Bronchial epithelial cell (primary cell): ENCODE measurements around the gene DHRS12. TPM values are rescaled to one million over a fixed set of nuclear protein-coding genes. Genes with fewer than 3 reads are reported as not detected.

Source experiments
- DNase-seq: peaks from one replicate; pipeline ENCODE4 v3.0.0-alpha.2; 2010; ENCODE audit warnings: low read depth
- FAIRE-seq: peaks from 2 replicates; lab custom pipeline; 2011; peaks lifted over from hg19 to GRCh38; lab: Jason Lieb, UNC
- H3K27me3 ChIP-seq: 2 replicates; pipeline ENCODE4 v1.5.1; 2011; ENCODE audit warnings: low read length; ENCODE audit not compliant: control insufficient read depth, insufficient read depth
- H3K36me3 ChIP-seq: 2 replicates; pipeline ENCODE4 v1.5.1; 2011; ENCODE audit warnings: low read length; ENCODE audit not compliant: control insufficient read depth, insufficient read depth
- H3K4me3 ChIP-seq: 2 replicates; pipeline ENCODE4 v1.5.1; 2011; ENCODE audit warnings: mild to moderate bottlenecking, low read depth, low read length, control low read depth
- CTCF ChIP-seq: IDR thresholded peaks from 2 replicates; pipeline ENCODE4 v1.5.1; 2011; ENCODE audit warnings: mild to moderate bottlenecking, moderate library complexity, low read length, control low read depth, inconsistent platforms; ENCODE audit not compliant: insufficient read depth, severe bottlenecking
- total RNA-seq: library from RNA; depleted of rRNA; stranded (reverse); fragments of >200 nt; gene quantifications from 2 replicates; pipeline ENCODE4 v1.2.1, GENCODE V29; 2014

DHRS12 gene
- total RNA-seq, 1 donor from 2014 or later: 2.4 TPM

GRCh38 chr13:51782026-51782710, 21.8 kb downstream of the DHRS12 start:
- H3K4me3 ChIP-seq: no peak overlapping the region
- no peaks in the 10 kb centered on the region for H3K27me3 ChIP-seq
- H3K36me3 ChIP-seq: no peaks in the 10 kb centered on the region
- DNase-seq: no peak
- no peak for TF ChIP-seq CTCF
- FAIRE-seq: no peak

DNA sequence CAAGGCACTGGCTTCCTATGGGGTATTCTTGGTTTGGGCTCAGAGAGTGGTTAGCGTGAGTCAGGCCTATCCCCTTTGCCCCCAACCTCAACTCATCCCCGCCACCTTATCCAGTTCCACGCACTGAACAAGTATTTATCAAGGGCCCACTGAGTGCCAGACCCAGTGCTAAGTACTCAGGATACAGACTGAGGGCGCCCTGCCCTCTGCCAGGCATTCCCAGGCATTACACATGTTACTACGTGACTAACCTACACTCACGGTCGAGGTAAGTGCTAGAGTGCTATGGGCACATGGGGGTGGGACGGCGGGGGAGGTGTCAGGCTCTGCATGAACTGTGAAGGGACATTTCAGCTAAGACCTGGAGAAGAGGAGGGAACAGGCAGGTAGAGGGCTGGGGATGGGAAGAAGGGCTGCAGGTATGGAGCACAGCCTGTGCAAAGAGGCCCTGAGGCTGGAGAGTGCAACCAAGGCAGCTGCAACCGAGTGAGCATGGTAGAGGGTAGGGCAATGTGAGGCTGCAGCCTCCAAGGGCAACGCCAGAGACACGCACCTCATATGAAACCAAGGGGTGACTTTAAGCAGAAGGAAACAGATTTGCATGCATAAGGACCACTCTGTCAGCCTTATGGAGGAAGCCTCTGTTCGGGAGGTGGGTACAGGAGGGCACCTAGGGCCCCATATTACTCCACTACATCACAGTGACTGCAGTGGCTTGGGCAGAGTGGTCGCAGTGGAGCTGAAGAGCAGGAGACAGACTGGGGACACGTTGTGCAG, 22.5 kb downstream of the DHRS12 start:
- Histone ChIP-seq H3K36me3 (no peaks in the 10 kb centered on the region), H3K4me3 (no peak overlapping the region), H3K27me3 (no peaks in the 10 kb centered on the region)
- DNase-seq (peak; percentile 64), FAIRE-seq (no peak)
- TF ChIP-seq CTCF: peak; percentile 74

DNA sequence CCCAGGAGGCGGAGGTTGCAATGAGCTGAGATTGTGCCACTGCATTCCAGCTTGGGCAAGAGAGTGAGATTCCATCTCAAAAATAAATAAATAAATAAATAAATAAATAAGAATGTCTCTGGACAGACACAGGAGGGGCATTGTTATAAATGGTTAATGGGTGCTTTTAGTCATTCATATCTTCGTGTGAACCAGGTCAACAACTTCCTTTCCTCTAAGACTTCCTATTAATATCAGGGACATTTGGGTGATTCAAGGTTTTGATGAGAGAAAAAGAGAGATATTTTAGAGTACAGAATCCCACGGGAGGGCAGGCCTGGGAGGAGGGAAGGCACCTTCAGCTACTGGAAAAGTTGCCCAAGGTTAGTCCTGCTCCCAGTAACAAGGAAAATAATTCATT, 23.9 kb downstream of the DHRS12 start:
- TF ChIP-seq CTCF: no peak
- Histone ChIP-seq H3K27me3 (no peaks in the 10 kb centered on the region), H3K4me3 (no peak overlapping the region), H3K36me3 (no peaks in the 10 kb centered on the region)
- FAIRE-seq (no peak), DNase-seq (no peak)

DNA sequence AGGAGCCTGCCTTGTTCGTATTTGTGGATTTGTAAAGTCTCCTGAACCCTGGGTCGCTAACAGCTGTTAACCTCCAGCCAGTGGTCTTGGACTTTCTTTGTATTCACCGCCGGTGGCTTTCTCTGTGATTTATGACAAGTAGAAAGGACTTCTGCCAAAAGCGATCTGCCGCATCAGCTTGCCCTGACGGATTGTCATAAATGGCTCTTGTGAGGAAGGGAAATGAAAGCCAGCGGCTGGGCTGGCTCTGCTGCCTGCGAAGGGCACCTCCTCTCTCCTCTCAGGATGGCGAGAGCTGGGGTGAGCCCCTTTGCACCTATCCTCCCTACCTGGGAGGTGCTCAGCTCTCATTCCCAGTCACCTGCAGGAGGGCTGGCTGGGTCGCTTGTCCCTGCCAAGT, 25.6 kb downstream of the DHRS12 start:
- Histone ChIP-seq H3K4me3 (no peak overlapping the region), H3K27me3 (no peaks in the 10 kb centered on the region), H3K36me3 (no peaks in the 10 kb centered on the region)
- FAIRE-seq (no peak), DNase-seq (no peak)
- TF ChIP-seq CTCF: no peak

GRCh38 chr13:51777921-51778320, 26.0 kb downstream of the DHRS12 start:
- no peak overlapping the region for H3K4me3 ChIP-seq
- H3K27me3 ChIP-seq: no peaks in the 10 kb centered on the region
- DNase-seq (no peak), FAIRE-seq (no peak)
- H3K36me3 ChIP-seq: no peaks in the 10 kb centered on the region
- TF ChIP-seq CTCF: no peak
